NCI-H187 treated with DMSO at 0.1 percent for 48 hours (cell line): ENCODE measurements around the gene ITGB4.
"Not testable (repeated sequence)": the region's sequence is repeated elsewhere in the genome, so short reads cannot be mapped to it uniquely, and the experiment has no call there.

Experiments
- DNase-seq: peaks from one replicate; lab custom pipeline; 2025; lab: John Stamatoyannopoulos, UW

ITGB4 gene

DNA sequence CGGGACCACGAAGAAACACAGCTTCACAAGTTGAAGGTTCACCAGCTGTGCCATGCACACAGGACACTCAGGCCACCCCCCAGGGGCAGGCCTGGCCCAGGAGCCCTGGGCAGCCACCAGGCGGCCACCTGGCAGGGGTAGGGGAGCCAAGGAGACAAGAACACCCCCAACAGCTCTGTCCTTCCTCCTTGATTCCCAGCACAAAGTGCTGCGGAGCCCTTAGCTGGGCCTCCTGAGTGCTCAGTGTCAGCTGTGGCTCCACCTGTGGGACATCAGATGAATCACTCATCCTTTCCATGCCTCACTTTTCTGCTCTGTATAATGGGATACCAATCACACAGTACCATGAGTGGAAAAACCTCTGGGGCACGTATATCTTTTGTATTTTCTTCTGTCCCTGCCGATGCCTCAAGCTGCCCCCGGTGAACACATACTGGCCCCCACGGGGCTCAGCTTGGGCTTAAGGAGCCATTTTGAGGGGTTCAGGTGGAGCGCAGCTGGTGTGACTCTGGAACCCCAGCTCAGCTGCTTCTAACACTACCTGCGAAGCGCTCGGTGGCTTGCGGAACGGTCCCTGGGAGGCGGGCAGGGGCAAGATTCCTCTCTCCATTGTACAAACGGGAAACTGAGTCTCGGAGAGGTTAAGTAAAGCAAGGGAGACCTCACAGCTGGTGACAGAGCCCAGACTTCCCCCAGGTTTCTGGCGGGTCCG lies 31.7 kb downstream of the ITGB4 start:
- no peak for DNase-seq

DNA sequence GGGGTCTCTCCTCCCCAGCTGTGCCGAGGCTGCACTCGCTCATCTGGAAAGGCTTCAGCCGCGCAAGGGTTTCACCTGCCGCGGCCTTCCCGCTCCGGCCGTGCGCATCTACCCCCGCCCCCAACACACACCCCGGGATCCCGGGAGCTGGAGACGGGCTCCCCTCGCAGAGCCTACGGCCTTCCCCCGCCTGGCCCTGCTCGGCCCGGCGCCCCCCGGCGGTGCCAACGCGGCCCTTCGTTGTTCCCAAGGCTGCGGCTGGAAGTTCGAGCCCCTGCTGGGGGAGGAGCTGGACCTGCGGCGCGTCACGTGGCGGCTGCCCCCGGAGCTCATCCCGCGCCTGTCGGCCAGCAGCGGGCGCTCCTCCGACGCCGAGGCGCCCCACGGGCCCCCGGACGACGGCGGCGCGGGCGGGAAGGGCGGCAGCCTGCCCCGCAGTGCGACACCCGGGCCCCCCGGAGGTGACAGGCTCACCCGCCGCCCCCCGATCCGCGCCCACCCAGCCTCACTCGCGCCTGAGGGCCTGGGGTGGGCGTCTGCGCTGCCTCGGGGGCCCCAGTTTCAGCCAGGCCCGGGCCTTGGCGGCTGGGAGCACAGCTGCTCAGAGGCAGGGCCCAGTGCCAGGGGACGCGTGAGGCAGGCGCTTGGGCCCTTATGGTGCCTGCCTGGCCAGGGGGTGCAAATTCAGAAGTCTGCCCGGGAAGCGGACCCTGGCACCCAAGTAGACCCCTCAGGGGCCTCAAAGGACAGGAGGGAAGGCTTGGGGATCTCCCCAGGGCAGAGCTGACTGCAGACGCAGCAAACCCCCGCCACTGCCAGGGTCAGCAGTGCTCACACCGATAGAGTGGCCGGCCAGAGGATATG lies 32.5 kb downstream of the ITGB4 start:
- no peak for DNase-seq

DNA sequence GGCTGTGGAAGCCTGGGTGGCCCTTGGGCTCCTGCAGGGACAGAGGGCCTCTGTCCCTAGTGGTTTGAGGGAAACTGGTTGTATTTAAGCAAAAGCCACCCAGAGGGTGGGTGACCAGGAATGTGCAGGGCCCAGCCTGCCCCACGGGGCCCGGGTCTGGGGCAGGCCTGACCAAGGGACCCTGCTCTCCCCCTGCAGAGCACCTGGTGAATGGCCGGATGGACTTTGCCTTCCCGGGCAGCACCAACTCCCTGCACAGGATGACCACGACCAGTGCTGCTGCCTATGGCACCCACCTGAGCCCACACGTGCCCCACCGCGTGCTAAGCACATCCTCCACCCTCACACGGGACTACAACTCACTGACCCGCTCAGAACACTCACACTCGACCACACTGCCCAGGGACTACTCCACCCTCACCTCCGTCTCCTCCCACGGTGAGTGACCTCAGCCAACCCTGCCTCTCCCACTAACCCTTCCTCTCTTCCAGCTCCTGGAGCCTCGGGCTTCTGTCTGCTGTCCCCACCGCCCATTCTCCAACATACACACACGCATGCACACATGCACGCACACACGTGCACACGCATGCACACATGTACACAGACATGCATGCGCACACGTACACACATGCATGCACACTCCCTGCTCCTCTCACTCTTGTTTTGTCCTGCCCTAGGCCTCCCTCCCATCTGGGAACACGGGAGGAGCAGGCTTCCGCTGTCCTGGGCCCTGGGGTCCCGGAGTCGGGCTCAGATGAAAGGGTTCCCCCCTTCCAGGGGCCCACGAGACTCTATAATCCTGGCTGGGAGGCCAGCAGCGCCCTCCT lies 33.3 kb downstream of the ITGB4 start:
- no peak for DNase-seq

DNA sequence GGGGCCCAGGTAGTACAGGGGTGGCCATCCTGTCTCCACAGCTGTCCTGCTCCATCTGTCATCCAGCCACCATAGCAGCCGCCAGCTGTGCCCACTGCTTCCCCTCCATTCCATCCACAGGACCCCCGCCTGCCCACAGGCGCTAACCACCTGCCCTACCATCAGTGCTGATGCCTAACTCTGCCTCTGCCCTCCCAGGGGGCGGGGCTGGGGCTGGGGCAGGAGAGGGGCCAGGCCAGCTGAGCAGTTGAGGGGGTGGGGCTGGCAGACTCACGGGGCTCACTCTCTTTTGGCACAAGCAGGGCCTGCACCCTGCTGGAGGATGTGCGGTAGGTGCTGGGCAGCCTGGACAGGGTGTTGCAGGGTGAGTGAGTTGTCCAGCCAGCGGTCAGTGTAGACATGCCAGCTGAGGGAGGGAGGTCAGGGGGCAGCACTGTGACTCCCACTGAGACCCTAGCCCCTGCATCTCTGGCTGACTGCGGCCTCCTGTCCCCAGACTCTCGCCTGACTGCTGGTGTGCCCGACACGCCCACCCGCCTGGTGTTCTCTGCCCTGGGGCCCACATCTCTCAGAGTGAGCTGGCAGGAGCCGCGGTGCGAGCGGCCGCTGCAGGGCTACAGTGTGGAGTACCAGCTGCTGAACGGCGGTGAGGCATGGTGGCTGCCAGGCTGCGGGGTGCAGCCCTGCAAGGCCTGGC lies 34.1 kb downstream of the ITGB4 start:
- DNase-seq = no peak

DNA sequence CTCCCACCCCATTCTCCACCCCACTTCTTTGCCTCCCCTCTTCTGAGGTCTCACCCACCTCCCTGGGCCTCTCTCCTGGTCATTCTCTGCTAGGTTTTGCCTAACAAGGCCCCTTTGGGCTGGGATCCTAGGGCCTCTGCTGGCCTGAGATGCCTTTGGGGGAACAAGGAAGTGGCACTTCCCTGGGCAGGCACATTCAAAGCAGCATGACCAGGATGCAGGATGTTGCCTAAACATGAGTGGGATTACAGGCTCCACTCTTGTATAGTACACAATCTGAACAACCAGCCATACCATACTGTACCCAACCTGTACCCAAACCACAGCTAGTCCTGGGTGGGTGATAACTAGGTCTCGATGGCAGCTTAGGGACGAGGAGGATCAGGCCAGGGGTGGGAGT lies 34.7 kb downstream of the ITGB4 start:
- DNase-seq = no peak

DNA sequence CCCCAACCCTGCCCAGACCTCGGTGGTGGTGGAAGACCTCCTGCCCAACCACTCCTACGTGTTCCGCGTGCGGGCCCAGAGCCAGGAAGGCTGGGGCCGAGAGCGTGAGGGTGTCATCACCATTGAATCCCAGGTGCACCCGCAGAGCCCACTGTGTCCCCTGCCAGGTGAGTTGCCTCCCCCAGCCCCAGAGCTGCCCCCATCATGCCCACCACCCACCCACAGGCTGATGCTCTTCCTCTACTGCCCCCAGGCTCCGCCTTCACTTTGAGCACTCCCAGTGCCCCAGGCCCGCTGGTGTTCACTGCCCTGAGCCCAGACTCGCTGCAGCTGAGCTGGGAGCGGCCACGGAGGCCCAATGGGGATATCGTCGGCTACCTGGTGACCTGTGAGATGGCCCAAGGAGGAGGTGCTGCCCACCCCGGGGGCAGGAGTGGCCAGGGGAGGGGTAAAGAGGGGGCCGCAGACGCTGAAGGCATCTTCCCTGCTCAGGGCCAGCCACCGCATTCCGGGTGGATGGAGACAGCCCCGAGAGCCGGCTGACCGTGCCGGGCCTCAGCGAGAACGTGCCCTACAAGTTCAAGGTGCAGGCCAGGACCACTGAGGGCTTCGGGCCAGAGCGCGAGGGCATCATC lies 35.3 kb downstream of the ITGB4 start:
- no peak for DNase-seq

DNA sequence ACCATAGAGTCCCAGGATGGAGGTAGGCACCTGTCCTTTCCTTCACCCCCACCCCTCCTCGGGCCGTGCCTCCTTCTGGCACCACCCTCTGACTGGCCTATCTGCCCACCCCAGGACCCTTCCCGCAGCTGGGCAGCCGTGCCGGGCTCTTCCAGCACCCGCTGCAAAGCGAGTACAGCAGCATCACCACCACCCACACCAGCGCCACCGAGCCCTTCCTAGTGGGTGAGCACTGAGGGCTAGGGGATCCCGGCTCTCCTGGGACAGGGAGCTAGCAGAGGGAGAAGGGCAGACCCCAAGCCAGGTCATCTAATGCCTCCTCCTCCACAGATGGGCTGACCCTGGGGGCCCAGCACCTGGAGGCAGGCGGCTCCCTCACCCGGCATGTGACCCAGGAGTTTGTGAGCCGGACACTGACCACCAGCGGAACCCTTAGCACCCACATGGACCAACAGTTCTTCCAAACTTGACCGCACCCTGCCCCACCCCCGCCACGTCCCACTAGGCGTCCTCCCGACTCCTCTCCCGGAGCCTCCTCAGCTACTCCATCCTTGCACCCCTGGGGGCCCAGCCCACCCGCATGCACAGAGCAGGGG lies 35.9 kb downstream of the ITGB4 start:
- DNase-seq = no peak

DNA sequence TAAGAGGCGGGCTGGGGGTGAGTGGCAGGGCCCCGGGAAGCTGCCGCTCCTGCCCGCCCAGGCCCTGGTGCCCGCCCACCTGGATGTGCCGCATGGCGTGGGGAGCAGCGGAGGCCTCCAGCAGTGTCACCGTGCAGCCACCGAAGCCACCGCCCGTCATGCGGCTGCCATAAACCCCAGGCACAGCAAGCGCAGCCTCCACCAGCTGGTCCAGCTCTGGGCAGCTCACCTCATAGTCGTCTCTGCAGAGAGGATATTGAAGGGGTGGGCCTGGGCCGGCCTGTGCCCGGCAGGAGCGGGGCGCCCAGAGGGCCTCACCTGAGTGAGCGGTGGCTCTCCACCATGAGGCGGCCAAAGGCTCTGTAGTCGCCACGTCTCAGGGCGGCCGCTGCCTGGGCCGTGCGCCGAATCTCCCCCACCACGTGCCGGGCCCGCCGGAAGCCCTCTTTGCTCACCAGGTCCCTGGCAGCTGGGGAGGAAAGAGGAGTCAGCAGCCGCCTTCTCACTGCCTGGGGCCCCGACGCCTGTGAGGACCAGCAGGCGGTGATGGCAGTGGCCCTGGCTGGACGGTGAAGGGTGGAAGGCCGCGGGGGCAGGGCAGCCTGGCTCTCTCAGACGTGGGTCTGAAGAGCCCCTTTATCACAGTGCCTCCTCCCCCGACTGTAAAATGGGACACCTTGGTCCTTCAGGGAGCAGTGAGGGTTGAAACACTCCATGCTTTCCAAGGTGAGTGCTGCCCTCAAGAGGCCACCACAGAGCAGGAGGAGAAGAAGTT lies 37.1 kb downstream of the ITGB4 start:
- no peak for DNase-seq

DNA sequence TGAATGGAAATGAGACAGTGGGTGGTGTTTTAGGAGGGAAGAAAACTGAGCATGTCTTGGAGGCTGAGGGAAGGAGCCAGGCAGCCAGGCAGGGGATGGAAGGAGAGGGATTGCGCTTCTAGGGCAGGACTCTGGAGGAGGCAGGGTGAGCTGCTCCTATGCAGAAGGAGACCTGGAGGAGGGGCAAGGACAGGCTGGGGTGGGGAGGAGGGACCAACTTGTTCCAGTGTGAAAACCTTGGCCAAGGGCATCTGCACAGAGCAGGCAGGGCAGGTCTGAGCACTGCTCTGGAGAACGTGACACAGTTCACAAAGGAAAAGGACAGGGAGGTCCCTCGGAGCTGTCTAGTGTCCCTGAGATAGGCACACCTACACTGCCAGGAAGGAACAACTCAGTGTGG lies 38.2 kb downstream of the ITGB4 start:
- DNase-seq = no peak

DNA sequence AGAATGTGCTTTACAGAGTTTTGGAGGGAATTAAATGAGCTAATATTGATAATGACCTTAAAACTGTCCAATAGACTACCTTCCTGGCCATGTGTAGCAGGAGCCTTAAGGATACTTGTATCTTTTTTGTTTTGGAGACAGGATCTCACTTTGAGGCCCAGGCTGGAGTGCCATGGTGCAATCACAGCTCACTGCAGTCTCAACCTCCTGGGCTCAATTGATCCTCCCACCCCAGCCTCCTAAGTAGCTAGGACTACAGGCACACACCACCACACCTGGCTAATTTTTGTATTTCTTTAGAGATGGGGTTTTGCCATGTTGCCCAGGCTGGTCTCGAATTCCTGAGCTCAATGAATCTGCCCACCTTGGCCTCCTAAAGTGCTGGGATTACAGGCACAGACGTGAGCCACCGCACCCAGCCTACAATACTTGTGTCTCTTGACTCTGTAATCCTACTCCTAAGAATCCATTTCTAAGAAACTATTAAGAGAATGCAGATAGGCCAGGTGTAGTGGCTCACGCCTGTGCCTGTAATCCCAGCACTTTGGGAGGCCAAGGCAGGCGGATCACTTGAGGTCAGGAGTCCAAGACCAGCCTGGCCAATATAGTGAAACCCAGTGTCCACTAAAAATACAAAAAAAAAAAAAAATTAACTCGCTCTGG lies 38.9 kb downstream of the ITGB4 start:
- DNase-seq = not testable (repeated sequence)

DNA sequence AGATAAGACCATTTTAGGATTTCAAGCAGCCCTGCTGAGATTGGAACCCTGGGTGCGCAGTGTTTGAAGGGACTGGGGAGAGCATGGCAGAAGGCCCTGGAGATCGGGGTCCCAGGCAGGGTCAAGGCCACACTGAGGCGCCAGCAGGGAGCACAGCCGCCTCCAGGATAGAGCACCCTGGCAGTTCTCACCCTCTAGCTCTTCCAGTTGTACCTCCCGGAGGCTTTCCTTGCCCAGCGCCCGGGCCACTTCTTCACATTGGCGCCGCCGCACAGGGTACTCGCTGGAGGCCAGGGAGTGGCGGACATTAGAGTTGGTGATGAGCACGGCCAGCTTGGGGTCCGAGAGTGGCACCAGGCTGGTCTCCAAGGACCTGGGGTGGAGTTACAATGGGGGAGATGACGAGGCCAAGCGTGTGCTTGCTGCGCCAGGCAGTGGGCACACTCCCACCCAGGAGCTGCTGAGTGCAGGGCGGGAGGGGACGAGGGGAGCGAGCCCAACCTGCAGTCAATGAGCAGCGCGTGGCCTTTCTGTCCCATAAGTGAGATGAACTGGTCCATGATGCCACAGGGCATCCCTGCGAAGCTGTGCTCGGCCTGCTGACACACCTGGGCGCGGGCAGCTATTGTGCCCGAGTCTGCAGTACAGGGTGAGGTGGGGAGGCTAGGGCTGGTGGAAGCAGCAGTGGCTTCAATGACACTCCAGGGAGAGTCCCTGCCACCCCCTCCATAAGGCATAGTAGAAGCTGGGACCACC lies 41.4 kb downstream of the ITGB4 start:
- DNase-seq = no peak

DNA sequence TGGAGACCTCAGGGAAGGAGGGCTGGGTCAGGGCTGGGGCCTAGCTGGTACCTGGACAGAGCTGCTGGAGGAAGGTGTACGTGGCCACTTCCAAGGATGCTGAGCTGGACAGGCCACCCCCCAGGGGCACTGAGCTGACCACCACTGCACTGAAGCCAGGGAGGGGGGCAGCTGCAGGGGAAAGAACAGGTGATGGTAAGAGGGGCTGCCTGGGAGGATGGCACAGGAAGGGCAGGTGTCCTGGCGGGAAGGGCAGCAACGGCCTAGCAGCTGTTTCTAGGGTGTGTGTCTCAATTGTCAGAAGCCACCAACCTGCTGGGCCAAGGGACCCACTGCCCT lies 42.0 kb downstream of the ITGB4 start:
- no peak for DNase-seq

DNA sequence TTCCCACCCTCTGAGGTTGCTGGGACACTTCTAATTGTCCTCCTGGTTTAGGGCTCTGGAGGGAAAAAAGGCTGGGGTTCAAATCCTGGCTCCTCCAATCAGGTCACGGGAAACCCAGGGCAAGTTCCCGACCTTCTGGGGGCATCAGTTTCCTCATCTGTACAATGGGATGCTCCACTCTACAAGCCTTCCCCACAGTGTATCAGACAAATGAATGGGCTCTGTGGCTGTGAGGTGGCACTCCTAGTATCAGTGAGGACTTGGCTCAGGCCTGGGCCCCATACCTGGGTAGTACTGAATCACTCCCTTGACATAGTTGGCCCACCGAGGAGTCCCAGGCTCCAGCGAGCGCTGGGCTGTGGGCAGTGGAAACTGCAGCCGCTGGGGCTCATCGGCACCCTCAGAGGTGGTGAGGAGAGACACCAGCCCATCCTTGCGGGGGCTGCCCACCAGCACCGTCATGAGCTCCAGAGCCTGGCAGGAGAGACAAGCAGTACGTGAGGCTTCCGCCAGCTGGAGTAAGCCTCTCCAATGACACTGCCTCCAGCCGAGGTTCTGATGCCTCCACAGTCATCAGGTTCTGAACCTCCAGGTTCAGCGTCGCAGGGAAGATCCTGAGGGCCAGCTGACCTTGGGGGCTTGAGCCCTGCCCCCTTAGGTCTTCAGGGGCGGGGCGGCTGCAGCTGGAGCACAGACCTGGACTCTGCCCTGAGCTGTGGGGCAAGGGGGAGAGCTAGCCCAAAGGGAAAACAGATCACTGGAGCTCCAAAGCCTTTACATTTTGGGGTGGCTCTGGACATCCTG lies 42.6 kb downstream of the ITGB4 start:
- no peak for DNase-seq

DNA sequence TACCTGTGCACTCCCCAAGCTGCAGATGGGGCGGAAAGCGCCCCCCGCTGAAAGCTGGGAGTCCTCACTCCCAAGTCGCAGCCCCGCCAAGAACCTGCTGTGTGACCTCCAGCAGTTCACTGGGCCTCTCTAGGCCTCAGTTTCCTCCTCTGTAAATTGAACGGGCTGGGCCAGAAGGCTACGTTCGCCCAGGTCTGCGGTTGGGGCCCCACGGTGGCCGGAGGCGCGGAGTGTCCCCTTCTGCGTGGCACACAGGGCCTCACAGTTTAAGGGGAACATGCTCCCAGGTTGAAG lies 43.1 kb downstream of the ITGB4 start:
- DNase-seq = no peak

DNA sequence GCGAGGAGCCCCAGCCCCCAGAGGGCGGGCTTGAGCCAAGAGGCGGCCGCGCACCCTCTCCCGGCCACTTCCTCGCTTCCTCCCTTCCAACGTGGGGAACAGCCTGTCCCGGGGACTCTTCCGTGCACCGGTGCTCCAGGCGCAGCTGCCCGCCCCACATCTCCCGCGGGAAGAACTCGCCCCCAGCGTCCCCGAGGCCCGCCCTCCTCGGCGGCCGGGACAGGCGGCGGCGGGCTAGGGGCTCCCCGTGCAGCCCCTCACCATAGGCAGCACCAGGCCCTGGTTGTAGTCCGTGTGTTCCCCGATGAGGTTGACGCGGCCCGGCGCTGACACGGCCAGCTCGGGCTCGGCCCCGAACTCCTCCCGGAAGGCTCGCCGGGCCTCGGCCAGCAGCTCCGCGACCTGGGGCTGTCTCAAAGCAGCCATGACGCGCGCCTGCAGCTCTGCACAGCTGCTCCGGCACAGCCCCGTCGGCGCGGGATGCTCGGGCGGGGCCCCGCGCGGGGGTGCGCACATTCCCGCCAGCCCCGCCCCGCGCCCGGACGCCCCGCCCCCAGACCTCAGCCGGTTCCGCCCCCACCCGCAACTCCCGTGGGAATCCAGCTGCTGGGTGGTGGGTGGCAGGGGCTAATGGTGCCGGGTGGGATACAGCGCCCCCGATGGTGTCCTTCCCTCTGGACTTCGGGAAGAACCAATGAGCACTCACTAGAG lies 43.6 kb downstream of the ITGB4 start, which contains the start of gene GALK1:
TSS of gene GALK1 (minus strand) at position 482 of the 711 bp plus-strand sequence. CDS start at position 426, 56 bp downstream.
- DNase-seq = no peak

DNA sequence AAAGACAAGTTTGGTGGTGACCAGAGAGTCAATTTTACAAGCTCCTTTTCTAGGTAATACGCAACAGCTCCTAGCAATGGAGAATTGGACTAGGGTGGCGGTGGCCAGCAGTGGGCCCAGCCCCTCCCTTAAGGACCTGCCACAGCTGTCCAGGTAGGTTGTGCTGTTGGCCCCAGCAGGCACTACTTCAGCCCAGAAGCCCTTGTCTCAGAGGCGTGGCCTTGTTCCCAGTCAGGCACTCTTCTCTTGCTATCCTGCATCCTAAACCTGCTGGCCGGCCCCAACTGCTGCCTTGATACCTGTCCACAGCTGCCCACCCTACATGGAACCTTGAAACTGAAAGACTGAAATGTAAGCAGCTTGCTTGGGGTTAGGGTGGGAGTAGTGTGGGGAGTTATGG lies 44.7 kb downstream of the ITGB4 start:
- no peak for DNase-seq

DNA sequence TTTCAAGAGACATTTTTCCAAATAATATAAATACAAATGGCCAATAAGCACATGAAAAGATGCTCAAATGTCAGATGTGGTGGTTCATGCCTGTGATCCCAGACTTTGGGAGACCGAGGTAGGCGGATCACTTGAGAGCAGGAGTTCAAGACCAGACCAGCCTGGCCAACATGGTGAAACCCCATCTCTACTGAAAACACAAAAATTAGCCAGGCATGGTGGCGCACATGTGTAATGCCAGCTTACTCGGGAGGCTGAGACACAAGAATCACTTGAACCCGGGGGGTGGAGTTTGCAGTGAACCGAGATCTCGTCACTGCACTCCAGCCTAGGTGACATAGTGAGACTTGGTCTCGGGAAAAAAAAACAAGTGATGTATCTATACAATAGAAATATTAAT lies 46.6 kb downstream of the ITGB4 start:
- DNase-seq = no peak

DNA sequence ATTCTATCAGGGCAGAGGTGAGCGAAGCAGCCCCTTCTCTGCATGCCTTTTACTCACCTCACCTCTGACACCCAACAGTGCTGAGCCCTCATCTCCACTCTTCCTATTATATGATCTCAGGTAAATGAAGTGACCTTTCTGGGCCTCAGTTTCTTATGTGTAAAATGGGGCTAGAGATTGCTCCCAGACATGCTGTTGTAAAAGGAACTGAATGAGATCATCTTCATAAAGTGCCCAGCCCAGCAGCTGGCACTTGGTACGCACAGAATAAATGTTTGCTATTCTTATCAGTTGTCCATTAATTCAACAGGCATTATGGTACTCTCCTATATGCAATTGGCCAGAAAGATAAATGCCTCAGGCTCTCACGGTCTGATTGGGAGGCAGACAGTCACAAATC lies 48.3 kb downstream of the ITGB4 start:
- DNase-seq = no peak
